Ovary (tissue), 3 donors: ENCODE data around the gene ATP13A5.

ENCODE experiments used
- EP300 ChIP-seq: sonication (generic); formaldehyde crosslinking; IDR thresholded peaks from one replicate; pipeline ENCODE4 v1.6.1; 2017; ENCODE audit warnings: antibody characterized with exemption
- POLR2A ChIP-seq: fragments of 450-650 bp; IDR thresholded peaks from one replicate; pipeline ENCODE4 v1.6.1; 2017; ENCODE audit warnings: antibody characterized with exemption, mild to moderate bottlenecking, moderate library complexity
- TF ChIP-seq, protein P1 (sequence below), 3 donors: fragments of 450-650 bp in 2 of 3; fragments of 200-600 bp in 1 of 3; IDR thresholded peaks; one replicate each; pipeline versions ENCODE4 v1.5.1 to v1.8.0; 2016 to 2022; ENCODE audit warnings: antibody characterized with exemption in 3 of 3, mild to moderate bottlenecking in 1 of 3
- donor health status: DM: no; HTN: no; CAD: no.

DNA sequence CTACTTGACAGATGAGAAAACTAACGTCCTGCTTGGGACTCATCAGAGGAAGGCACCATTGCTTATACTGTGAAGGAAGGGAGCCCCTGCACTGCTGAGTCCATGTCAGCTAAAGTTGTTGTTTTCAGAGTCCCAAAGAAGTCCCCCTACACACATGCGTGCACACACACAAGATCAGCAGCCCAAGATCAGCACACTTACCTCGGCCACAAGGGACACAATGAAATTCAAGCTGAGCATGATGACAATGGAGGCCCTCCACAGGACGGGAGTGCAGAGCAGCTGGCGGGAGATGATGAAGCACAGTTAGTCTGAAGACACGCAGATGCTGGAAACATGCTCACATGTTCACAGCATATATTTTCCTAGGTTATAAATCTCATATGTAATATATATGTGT lies 28.6 kb upstream of the ATP13A5 start:
- no peak for TF ChIP-seq EP300
- TF ChIP-seq, protein P1, sequence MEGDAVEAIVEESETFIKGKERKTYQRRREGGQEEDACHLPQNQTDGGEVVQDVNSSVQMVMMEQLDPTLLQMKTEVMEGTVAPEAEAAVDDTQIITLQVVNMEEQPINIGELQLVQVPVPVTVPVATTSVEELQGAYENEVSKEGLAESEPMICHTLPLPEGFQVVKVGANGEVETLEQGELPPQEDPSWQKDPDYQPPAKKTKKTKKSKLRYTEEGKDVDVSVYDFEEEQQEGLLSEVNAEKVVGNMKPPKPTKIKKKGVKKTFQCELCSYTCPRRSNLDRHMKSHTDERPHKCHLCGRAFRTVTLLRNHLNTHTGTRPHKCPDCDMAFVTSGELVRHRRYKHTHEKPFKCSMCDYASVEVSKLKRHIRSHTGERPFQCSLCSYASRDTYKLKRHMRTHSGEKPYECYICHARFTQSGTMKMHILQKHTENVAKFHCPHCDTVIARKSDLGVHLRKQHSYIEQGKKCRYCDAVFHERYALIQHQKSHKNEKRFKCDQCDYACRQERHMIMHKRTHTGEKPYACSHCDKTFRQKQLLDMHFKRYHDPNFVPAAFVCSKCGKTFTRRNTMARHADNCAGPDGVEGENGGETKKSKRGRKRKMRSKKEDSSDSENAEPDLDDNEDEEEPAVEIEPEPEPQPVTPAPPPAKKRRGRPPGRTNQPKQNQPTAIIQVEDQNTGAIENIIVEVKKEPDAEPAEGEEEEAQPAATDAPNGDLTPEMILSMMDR (IDR thresholded peaks at IDR 0.05): no peak
- TF ChIP-seq POLR2A: no peak
